SK-N-SH (cell line): ENCODE results near the gene VPS36. TPM values are rescaled to one million over a fixed set of nuclear protein-coding genes. Genes with fewer than 3 reads are reported as not detected.

Experiments
- CTCF ChIA-PET: fragments of 300-600, 350-600 bp; formaldehyde crosslinking; extraction: SDS; loops from one replicate; lab custom pipeline; 2021; lab: Yijun Ruan, JAX
- POLR2A ChIA-PET: fragments of 350-600 bp; sonication (Branson Sonifier 250); formaldehyde crosslinking; extraction: SDS; loops from one replicate; lab custom pipeline; 2020; ENCODE audit warnings: antibody characterized with exemption, inconsistent platforms; lab: Yijun Ruan, JAX
- DNase-seq: peaks from one replicate; pipeline ENCODE4 v3.0.0; 2012
- H2AFZ ChIP-seq: fragments of 200-600 bp; sonication (generic); 2 replicates; pipeline ENCODE4 v1.8.1; 2016; ENCODE audit warnings: antibody characterized with exemption, mild to moderate bottlenecking, low read depth
- H3F3A ChIP-seq: fragments of 200-600 bp; sonication (generic); replicated peaks from 2 replicates; pipeline ENCODE3; 2016; ENCODE audit warnings: antibody characterized with exemption, mild to moderate bottlenecking; ENCODE audit not compliant: insufficient read depth
- H3K27ac ChIP-seq, 2 experiments: fragments of 200-500 bp in 1 of 2; fragments of 200-600 bp in 1 of 2; sonication (Bioruptor generic) in 1 of 2; sonication (generic), shearing (Covaris generic) in 1 of 2; 2 replicates each; pipeline versions ENCODE4 v1.5.1 to v1.6.1; 2014 to 2016; ENCODE audit warnings: low read depth in 2 of 2, inconsistent platforms in 1 of 2, low read length in 1 of 2, mild to moderate bottlenecking in 1 of 2, mixed read lengths in 1 of 2
- H3K27me3 ChIP-seq: fragments of 200-600 bp; sonication (generic), shearing (Covaris generic); 2 replicates; pipeline ENCODE4 v1.6.1; 2016; ENCODE audit warnings: mixed run types; ENCODE audit not compliant: insufficient read depth
- H3K36me3 ChIP-seq, 2 experiments: fragments of 200-500 bp in 1 of 2; fragments of 200-600 bp in 1 of 2; sonication (Bioruptor generic) in 1 of 2; sonication (generic) in 1 of 2; replicated peaks in 1 of 2; 2 replicates each; pipeline versions ENCODE3 to v1.5.1; 2014 to 2016; ENCODE audit warnings: low read length in 1 of 2, mild to moderate bottlenecking in 1 of 2; ENCODE audit not compliant: insufficient read depth in 2 of 2, control insufficient read depth in 1 of 2
- H3K4me1 ChIP-seq, 2 experiments: fragments of 200-500 bp in 1 of 2; fragments of 200-600 bp in 1 of 2; sonication (Bioruptor generic) in 1 of 2; sonication (generic), shearing (Covaris generic) in 1 of 2; 2 replicates each; pipeline versions ENCODE4 v1.5.1 to v1.6.1; 2014 to 2016; ENCODE audit warnings: low read depth in 1 of 2, low read length in 1 of 2, mixed run types in 1 of 2; ENCODE audit not compliant: insufficient read depth in 2 of 2, control insufficient read depth in 1 of 2
- H3K4me2 ChIP-seq: fragments of 200-600 bp; sonication (generic), shearing (Covaris generic); 2 replicates; pipeline ENCODE4 v1.6.1; 2017; ENCODE audit warnings: mixed run types
- H3K4me3 ChIP-seq, 2 experiments: fragments of 200-500 bp in 1 of 2; fragments of 200-600 bp in 1 of 2; sonication (Bioruptor generic) in 1 of 2; sonication (generic), shearing (Covaris generic) in 1 of 2; 2 replicates each; pipeline versions ENCODE4 v1.5.1 to v1.8.1; 2014 to 2016; ENCODE audit warnings: low read depth in 2 of 2, inconsistent platforms in 1 of 2, low read length in 1 of 2, mild to moderate bottlenecking in 1 of 2, mixed read lengths in 1 of 2, moderate library complexity in 1 of 2
- H3K79me2 ChIP-seq: fragments of 200-600 bp; sonication (generic); 2 replicates; pipeline ENCODE4 v1.8.1; 2017; ENCODE audit warnings: mild to moderate bottlenecking; ENCODE audit not compliant: insufficient read depth
- H3K9ac ChIP-seq: fragments of 200-600 bp; sonication (generic); 2 replicates; pipeline ENCODE4 v1.6.1; 2017; ENCODE audit warnings: mixed run types
- H3K9me2 ChIP-seq: fragments of 200-600 bp; sonication (generic); 2 replicates; pipeline ENCODE4 v1.6.1; 2017; ENCODE audit warnings: mixed run types
- H3K9me3 ChIP-seq: fragments of 200-600 bp; sonication (generic); 2 replicates; pipeline ENCODE4 v1.6.1; 2017; ENCODE audit warnings: mixed run types, mild to moderate bottlenecking, moderate library complexity
- H4K20me1 ChIP-seq: fragments of 200-600 bp; sonication (generic); 2 replicates; pipeline ENCODE4 v1.6.1; 2017; ENCODE audit warnings: mild to moderate bottlenecking, mixed run types; ENCODE audit not compliant: insufficient read depth
- EP300 ChIP-seq, 2 experiments: IDR thresholded peaks; 2 replicates each; pipeline versions ENCODE4 v1.4.0 to v1.6.1; 2012; ENCODE audit warnings: borderline replicate concordance in 1 of 2, low read depth in 1 of 2, low read length in 1 of 2
- EZH2phosphoT487 ChIP-seq: fragments of 200-600 bp; sonication (generic); IDR thresholded peaks from 2 replicates; pipeline ENCODE4 v1.6.1; 2017; ENCODE audit warnings: low read depth, mixed run types, mild to moderate bottlenecking, antibody characterized with exemption, moderate library complexity, borderline replicate concordance
- FOSL2 ChIP-seq: IDR thresholded peaks from 2 replicates; pipeline ENCODE4 v1.4.0; 2012; ENCODE audit warnings: low read depth, mild to moderate bottlenecking, moderate library complexity, borderline replicate concordance
- FOXJ3 ChIP-seq: sonication (generic); formaldehyde crosslinking; IDR thresholded peaks from 2 replicates; pipeline ENCODE4 v1.5.1; 2020; ENCODE audit warnings: mild to moderate bottlenecking, missing genetic modification reagents
- GABPA ChIP-seq: IDR thresholded peaks from 2 replicates; pipeline ENCODE4 v1.4.0; 2012; ENCODE audit warnings: low read depth, mild to moderate bottlenecking
- GATA2 ChIP-seq: sonication (generic); formaldehyde crosslinking; IDR thresholded peaks from 2 replicates; pipeline ENCODE4 v1.5.0; 2020; ENCODE audit warnings: mild to moderate bottlenecking, missing genetic modification reagents
- JUND ChIP-seq: IDR thresholded peaks from 2 replicates; pipeline ENCODE4 v1.4.0; 2012
- RXRA ChIP-seq: IDR thresholded peaks from 2 replicates; pipeline ENCODE4 v1.4.0; 2012; ENCODE audit warnings: low read depth, mild to moderate bottlenecking, borderline replicate concordance
- SMC3 ChIP-seq: IDR thresholded peaks from 2 replicates; pipeline ENCODE4 v1.6.1; 2012; ENCODE audit warnings: low read depth, low read length, improper control_type of control experiment
- TAF1 ChIP-seq: IDR thresholded peaks from 2 replicates; pipeline ENCODE4 v1.6.1; 2012; ENCODE audit warnings: low read depth, mild to moderate bottlenecking, low read length, moderate library complexity, borderline replicate concordance
- TCF12 ChIP-seq: IDR thresholded peaks from 2 replicates; pipeline ENCODE4 v1.4.0; 2012
- TEAD4 ChIP-seq: IDR thresholded peaks from 2 replicates; pipeline ENCODE4 v1.4.0; 2012; ENCODE audit warnings: mild to moderate bottlenecking, borderline replicate concordance; ENCODE audit not compliant: insufficient read depth
- YY1 ChIP-seq: IDR thresholded peaks from 2 replicates; pipeline ENCODE4 v1.4.0; 2012; ENCODE audit warnings: low read depth, mild to moderate bottlenecking
- WGBS: methylation state at CpG from one replicate; pipeline ENCODE4 v1.1.6; 2017; ENCODE audit warnings: low lambda C conversion rate; 5-methylcytosine and 5-hydroxymethylcytosine counted together
- polyA plus RNA-seq, 3 experiments: library from polyadenylated mRNA; depleted of rRNA; stranded (reverse); fragments of >200 nt; gene quantifications; 2 replicates each; pipeline ENCODE4 v1.2.3, GENCODE V29; 2012
- TF ChIP-seq, protein P1 (sequence below): IDR thresholded peaks from 2 replicates; pipeline ENCODE4 v1.4.0; 2012; ENCODE audit warnings: low read depth
- TF ChIP-seq, protein P2 (sequence below): IDR thresholded peaks from 2 replicates; pipeline ENCODE4; 2012
- TF ChIP-seq, protein P3 (sequence below): fragments of 200-600 bp; sonication (generic); IDR thresholded peaks from 2 replicates; pipeline ENCODE4 v1.6.1; 2017; ENCODE audit warnings: antibody characterized with exemption, mild to moderate bottlenecking, moderate library complexity

Gene VPS36
- polyA plus RNA-seq, 1 of the 3 experiments (the other 2 are of a cell fraction): 9.9 TPM

DNA sequence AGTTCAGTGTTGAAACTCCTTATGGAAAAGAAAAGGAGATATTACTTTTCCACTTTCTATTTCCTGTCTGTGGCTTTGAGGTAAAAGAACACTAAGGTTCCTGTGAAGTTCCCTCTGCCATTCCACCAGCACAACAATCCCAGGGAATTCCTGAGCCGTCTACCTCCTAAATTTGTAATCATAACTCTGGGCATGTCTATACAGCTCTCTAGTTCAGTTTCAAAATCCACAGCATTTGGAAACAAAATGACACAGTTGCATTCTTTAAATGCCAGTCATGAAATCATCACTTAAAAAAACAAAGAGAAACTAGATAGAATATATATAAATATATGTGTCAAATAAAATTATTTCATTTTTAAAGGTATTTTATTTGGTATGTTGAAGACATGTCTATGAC, 35.5 kb downstream of the VPS36 start (continued):
- TF ChIP-seq FOSL2: no peak
- TF ChIP-seq, protein P1, sequence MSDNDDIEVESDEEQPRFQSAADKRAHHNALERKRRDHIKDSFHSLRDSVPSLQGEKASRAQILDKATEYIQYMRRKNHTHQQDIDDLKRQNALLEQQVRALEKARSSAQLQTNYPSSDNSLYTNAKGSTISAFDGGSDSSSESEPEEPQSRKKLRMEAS: no peak
- TF ChIP-seq EP300 (IDR thresholded peaks at IDR 0.05; ENCODE audit: borderline replicate concordance in 1 of 2, low read depth in 1 of 2, low read length in 1 of 2): no peak
- TF ChIP-seq TEAD4: no peak
- no peak for TF ChIP-seq YY1
- TF ChIP-seq TCF12: no peak

DNA sequence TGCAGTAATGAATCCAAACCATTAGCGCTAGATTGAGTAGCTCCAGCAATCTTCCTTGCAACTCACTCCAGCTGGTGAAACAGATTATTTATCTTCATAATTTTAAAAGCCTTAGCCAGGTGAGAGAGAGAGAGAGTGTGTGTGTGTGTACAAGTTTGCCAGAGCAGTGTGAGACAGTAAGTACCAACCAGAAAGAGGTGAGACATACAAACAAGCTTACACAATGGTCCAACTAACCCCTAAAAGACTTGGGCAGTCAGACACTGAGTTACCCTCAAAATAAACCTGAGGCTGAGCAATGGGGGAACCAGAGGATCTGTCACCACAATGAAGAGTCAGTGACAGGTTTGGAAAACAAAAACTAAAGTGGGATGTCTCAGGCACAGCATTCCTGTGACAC, 36.4 kb downstream of the VPS36 start:
- 96% methylated on average over 1 of the region's 1 CpG for WGBS
- Histone ChIP-seq H3K36me3 (peaks cover 55 to 58% of the 10 kb centered on the region in 2 experiments), H2AFZ (no peak overlapping the region), H3K9me3 (no peaks in the 10 kb centered on the region), H3K4me1 (peaks cover 0 to 20% of the 10 kb centered on the region in 2 experiments; a peak in 3 of 4 replicates)
- CTCF ChIA-PET: interaction anchor here (2.7 kb wide), 1 partner anchor 37 kb away, joined by 7 read pairs; no protein-coding TSS in a partner anchor
- DNase-seq: no peak
- TF ChIP-seq TEAD4 (no peak), SMC3 (no peak)
- TF ChIP-seq, all 33 proteins: peak for 0
- H3F3A ChIP-seq: peaks cover 33% of the 10 kb centered on the region
- no peak overlapping the region for H3K9ac ChIP-seq
- H4K20me1 ChIP-seq: no peaks in the 10 kb centered on the region
- no peaks in the 10 kb centered on the region for H3K27me3 ChIP-seq
- no peak overlapping the region for H3K4me3 ChIP-seq
- peak overlapping the region; percentile 78 to 80; a peak in 3 of 4 replicates for H3K27ac ChIP-seq
- no peaks in the 10 kb centered on the region for H3K9me2 ChIP-seq
- H3K79me2 ChIP-seq: peaks cover 4% of the 10 kb centered on the region; the same call in 1 of the 2 replicates
- POLR2A ChIA-PET: no interaction called here
- peak overlapping the region; percentile 6; the same call in 1 of the 2 replicates for H3K4me2 ChIP-seq

DNA sequence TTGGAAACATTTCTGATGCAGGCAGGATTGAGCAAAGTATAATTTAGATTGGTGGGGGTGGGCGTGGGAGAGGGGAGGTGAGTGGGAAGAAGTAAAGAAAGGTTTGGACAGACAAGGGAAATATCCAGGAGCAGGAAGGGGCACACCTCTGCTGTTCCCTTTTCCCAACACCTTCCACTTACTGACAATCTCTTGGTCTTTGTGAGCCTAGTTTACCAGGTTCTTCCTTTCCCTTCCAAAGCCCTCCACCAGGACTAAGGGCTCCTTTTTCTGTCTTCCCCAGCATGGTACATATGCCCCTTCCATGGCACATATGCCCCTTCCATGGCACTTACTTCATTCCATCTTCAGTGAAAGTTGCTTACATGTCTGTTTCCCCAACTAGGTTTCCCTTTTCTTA, 38.3 kb downstream of the VPS36 start:
- H3K4me1 ChIP-seq: peaks cover 0 to 20% of the 10 kb centered on the region in 2 experiments; a peak in 2 of 4 replicates
- H4K20me1 ChIP-seq: no peaks in the 10 kb centered on the region
- no peak overlapping the region for H3K9ac ChIP-seq
- H3K27me3 ChIP-seq: no peaks in the 10 kb centered on the region
- H3K9me3 ChIP-seq: no peaks in the 10 kb centered on the region
- peaks cover 29% of the 10 kb centered on the region for H3F3A ChIP-seq
- TF ChIP-seq TEAD4 (no peak), GABPA (no peak), RXRA (no peak), FOXJ3 (CRISPR knock-in tag) (no peak), GATA2 (no peak), EP300 (IDR thresholded peaks at IDR 0.05; ENCODE audit: borderline replicate concordance in 1 of 2, low read depth in 1 of 2, low read length in 1 of 2) (no peak), EZH2phosphoT487 (no peak), FOSL2 (no peak), JUND (no peak), TAF1 (no peak)
- TF ChIP-seq, protein P2, sequence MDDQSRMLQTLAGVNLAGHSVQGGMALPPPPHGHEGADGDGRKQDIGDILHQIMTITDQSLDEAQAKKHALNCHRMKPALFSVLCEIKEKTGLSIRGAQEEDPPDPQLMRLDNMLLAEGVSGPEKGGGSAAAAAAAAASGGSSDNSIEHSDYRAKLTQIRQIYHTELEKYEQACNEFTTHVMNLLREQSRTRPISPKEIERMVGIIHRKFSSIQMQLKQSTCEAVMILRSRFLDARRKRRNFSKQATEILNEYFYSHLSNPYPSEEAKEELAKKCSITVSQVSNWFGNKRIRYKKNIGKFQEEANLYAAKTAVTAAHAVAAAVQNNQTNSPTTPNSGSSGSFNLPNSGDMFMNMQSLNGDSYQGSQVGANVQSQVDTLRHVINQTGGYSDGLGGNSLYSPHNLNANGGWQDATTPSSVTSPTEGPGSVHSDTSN: no peak
- TF ChIP-seq, protein P3, sequence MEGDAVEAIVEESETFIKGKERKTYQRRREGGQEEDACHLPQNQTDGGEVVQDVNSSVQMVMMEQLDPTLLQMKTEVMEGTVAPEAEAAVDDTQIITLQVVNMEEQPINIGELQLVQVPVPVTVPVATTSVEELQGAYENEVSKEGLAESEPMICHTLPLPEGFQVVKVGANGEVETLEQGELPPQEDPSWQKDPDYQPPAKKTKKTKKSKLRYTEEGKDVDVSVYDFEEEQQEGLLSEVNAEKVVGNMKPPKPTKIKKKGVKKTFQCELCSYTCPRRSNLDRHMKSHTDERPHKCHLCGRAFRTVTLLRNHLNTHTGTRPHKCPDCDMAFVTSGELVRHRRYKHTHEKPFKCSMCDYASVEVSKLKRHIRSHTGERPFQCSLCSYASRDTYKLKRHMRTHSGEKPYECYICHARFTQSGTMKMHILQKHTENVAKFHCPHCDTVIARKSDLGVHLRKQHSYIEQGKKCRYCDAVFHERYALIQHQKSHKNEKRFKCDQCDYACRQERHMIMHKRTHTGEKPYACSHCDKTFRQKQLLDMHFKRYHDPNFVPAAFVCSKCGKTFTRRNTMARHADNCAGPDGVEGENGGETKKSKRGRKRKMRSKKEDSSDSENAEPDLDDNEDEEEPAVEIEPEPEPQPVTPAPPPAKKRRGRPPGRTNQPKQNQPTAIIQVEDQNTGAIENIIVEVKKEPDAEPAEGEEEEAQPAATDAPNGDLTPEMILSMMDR: no peak
- no peak overlapping the region for H3K4me2 ChIP-seq
- no peak for DNase-seq
- CTCF ChIA-PET: interaction anchor here (2.7 kb wide), 1 partner anchor 39 kb away, joined by 7 read pairs; no protein-coding TSS in a partner anchor
- peaks cover 50 to 53% of the 10 kb centered on the region in 2 experiments for H3K36me3 ChIP-seq
- H3K9me2 ChIP-seq: no peaks in the 10 kb centered on the region
- POLR2A ChIA-PET: interaction anchor here (0.6 kb wide), 1 partner anchor 63 kb away, joined by 3 read pairs; no protein-coding TSS in a partner anchor
- no peak overlapping the region for H2AFZ ChIP-seq
- WGBS: 70% methylated on average over 1 of the region's 1 CpG
- peaks cover 4% of the 10 kb centered on the region; the same call in 1 of the 2 replicates for H3K79me2 ChIP-seq
- no peak overlapping the region for H3K4me3 ChIP-seq
- peak overlapping the region in 1 of 2 experiments; percentile 52; a peak in 2 of 4 replicates for H3K27ac ChIP-seq
